Glomerular visceral epithelial cell (primary cell): Measurements from ENCODE around the gene PRKAA2.
"Not testable (repeated sequence)": the region's sequence is repeated elsewhere in the genome, so short reads cannot be mapped to it uniquely, and the experiment has no call there.

Experiments
- DNase-seq: peaks from one replicate; pipeline ENCODE4 v3.0.0-alpha.2; 2016; ENCODE audit errors: extremely low spot score

The PRKAA2 gene

DNA sequence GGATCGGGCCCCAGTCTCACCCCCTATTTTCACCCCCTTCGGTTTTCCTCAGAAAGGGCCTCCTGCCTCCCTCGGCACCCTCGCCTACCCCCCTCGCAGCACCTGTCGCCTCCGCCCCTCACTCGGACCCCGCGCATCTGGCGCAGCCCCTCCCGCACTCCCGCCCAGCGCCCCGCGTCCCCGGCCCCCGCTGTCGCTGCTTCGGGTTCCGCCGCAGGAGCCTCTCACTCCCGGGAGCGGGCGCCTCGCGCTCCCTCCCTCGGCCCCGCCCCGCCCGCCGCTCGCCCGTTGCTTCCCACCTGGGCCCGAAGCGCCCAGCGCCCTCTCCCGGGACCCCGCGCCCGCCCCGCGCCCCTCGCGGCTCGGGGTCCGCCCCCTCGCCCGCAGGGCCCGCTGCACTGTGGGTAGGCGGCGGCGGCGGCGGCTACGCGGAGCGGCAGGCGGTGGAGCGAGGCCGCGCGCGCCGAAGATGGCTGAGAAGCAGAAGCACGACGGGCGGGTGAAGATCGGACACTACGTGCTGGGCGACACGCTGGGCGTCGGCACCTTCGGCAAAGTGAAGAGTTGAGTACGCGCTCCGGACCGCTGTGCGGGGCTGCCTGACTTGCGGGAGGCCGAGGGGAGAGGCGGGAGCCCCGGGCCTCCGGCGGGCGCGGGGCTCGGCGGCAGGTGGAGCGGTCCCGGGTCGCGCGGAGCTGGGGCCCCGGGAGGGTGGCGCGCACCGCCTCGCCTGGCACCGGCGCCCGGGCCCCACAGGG lies at the start of gene PRKAA2:
Gene PRKAA2 (plus strand): TSS at position 396 of the 758 bp plus-strand sequence. CDS start 74 bp downstream, at position 470.
- DNase-seq: peak; percentile 60

DNA sequence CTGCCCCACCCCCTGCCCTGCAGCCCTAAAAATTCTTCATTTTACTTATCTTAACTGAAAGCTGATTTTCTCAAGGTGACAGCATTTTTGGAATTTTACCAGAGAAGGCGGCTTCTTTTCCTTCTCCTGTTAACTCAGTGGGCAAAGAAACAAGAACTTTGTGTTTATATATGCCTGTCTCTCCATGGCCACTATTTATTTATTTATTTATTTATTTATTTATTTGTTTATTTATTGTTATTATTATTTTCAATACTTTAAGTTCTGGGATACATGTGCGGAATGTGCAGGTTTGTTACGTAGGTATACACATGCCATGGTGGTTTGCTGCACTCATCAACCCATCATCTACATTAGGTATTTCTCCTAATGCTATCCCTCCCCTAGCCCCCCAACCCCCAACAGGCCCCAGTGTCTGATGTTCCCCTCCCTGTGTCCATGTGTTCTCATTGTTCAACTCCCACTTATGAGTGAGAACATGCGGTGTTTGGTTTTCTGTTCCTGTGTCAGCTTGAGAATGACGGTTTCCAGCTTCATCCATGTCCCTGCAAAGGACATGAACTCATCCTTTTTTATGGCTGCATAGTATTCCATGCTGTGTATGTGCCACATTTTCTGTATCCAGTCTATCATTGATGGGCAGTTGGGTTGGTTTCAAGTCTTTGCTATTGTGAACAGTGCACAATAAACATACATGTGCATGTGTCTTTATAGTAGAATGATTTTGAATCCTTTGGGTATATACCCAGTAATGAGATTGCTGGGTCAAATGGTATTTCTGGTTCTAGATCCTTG lies 49.5 kb upstream of the PRKAA2 start:
- DNase-seq: not testable (repeated sequence)

DNA sequence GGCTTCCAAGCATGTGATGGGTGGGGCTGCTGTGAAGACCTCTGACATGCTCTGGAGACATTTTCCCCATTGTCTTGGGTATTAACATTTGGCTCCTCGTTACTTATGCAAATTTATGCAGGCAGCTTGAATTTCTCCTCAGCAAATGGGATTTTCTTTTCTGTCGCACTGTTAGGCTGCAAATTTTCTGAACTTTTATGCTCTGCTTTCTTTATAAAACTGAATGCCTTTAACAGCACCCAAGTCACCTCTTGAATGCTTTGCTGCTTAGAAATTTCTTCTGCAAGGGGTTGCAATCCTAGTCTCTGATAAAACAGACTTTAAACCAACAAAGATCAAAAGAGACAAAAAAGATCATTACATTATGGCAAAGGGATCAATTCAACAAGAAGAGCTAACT lies 35.0 kb upstream of the PRKAA2 start:
- DNase-seq: not testable (repeated sequence)

DNA sequence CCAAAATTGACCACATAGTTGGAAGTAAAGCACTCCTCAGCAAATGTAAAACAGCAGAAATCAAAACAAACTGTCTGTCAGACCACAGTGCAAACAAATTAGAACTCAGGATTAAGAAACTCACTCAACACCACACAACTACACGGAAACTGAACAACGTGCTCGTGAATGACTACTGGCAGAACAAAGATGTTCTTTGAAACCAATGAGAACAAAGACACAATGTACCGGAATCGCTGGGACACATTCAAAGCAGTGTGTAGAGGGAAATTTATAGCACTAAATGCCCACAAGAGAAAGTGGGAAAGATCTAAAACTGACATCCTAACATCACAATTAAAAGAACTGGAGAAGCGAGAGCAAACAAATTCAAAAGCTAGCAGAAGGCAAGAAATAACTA lies 34.3 kb upstream of the PRKAA2 start:
- DNase-seq: not testable (repeated sequence)

DNA sequence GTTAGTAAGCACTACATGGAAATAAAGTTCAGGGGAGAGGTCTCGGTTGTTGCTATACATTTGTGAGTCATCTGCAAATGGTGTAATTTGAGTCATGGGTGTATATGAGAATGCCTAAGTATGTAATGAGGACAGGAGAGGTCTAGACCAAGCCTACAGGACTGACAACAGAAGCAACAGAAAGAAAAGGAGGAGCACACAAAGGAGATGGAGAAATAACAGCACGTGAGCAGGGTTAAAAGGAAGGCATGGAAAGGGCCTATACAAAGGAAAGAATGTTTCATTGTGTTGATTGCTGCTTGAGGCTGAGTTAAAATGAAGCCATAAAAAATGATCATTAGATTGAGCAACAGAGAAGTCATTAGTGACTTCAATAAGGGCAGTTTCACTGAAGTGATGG lies 28.0 kb upstream of the PRKAA2 start:
- DNase-seq: no peak

DNA sequence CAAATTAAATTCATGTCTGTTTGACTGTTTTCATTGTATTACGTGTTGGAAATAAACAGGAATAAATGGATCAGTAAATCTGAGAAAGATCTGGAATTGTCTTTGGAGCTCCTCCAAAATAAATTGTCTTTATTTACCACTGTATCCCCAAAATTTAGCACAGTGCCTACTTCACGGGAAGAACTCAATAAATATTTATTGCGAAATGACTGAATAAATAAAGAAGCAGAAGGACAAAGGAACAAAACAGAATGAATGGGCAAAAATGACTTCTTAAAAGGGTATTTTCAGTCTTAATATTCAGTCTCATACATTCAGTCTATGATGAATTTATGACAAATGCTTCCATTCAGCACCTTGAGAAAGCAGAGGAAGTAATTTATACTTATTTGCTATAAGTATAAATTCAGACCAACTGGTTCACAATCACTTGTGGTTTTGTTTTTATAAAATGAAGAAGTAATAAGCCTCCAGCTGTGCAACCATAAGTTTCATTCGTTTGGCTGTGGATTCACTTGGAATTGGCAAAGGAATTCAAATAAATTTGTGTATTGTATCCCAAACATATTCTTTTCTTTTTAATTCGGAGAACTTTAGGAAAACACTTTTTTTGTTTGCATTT lies 19.2 kb upstream of the PRKAA2 start:
- DNase-seq: no peak

DNA sequence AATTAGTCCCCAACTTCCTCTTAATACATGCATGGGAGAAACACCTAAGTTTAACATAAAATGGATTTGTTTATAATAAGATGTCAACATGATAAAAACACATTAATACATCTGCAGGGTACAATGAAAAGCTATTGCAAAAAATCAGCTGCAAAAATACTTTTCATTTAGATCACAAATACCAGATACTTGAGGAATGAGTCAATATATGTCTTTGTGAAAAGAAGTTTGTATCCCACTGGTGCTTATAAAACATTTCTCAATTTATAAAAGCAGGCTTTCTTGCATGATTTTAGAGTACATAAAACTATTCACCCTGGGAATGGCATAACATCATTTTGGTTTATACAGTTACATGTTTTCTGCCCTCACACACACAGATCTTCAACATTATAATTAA lies 18.6 kb upstream of the PRKAA2 start:
- no peak for DNase-seq

DNA sequence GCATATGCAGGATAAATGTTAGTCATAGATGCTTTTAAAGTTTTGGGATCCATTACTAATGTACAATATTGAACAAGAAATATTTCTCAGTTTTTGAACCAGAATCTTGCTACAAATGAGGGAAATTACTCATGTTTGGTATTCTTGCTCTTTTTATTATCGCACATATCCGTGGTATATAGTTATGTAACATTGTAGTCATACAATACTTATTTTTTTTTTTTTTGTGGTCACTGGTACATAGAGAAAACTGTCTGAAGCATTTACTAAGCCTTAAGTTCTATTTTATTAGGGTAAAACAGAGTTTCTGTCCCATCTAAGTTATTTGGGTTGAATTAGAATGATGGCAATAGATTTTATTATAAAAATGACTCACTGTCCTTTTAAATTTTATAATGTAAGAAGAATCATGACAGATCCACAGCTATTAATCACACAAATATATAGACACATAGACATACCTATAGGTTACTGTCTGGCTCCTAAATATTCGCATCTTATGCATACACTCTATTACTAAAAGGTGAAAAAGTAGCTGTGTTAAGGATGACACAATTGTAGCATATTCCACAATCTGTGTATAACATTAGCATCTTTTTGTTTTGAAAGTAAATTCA lies 18.0 kb upstream of the PRKAA2 start:
- no peak for DNase-seq

DNA sequence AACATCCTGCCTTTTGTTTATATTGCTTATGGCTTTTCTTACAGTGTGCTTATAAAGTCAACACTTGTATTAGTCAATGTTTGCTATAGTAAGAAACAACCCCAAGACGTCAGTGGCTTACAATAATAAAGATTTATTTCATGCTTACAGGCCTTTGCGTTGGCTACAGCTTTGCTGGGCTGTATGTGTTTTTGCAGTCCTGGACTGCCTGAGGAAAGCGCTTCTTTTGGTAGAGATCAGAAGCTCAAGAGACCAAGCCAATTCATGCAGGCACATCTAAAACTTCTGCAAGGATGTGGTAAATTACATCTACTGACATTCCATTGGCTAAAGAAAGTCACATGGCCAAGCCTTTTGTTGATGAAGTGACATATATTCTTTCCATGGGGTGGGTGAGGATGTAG lies 17.5 kb upstream of the PRKAA2 start:
- DNase-seq: no peak

DNA sequence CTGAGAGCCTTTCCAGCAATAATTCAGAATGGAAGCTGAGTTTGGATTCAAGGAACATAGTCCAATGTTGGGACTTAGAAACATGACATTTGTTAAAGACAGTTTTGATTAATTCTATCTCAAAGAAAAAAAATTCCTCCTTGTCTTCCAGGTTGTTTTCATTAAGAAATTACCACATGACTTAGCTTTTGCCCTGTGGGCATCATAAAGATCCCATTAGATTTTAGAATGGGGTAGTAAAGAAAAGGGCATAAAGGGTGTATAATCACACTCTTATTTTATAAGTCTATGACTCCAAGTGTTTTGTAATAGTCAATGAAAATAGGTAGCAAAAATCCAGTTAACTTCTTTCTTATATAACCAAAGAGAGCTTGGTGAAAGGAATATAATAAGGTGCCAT lies 14.3 kb upstream of the PRKAA2 start:
- no peak for DNase-seq

DNA sequence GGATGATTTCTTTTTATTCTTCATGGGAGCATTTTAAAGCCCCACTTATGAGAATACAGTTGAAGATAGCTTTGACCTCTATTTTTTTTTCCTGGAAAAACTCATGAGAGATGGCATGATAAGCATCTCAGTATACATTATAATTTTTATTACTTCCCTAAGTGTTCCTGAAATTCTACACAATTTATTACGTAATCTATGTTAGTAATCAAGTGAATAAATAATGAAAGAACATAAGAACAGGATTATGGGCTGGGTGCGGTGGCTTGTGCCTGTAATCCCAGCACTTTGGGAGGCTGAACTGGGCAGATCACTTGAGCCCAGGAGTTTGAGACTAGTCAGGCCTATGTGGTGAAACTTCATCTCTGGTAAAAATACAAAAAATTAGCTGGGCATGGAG lies 13.2 kb upstream of the PRKAA2 start:
- DNase-seq: no peak

DNA sequence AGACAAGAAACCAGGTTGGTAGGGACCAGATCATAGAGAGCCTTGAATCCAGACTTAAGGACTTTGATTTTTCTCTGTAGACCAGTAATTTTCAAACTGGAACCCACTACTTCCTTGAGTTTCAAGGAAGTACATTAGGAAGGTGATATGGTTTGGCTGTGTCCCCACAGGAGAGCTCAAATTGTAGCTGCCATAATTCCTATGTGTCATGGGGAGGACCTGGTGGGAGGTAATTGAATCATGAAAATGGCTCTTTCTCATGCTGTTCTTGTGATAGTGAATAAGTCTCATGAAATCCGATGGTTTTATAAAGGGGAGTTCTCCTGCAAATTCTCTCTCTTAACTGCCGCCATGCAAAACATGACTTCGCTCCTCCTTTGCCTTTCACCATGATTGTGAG lies 10.1 kb upstream of the PRKAA2 start:
- no peak for DNase-seq

DNA sequence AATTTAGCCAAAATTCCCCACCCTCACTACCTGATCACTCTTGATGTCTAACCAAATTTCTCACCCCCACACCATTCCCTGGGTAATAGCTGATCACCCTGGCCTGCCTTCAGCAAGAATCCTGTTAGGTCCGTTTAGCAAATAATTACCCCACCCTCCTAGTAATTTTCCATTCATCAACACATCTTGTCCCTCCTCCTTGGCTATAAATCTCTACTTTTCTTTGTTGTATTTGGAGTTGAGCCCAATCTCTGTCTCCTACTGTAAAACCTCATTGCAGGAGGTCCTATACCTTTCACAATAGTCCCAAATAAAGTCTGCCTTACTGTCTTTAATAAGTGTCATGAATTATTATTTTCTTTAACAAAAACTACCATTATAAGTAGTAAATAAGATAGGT lies 6.9 kb upstream of the PRKAA2 start:
- no peak for DNase-seq

DNA sequence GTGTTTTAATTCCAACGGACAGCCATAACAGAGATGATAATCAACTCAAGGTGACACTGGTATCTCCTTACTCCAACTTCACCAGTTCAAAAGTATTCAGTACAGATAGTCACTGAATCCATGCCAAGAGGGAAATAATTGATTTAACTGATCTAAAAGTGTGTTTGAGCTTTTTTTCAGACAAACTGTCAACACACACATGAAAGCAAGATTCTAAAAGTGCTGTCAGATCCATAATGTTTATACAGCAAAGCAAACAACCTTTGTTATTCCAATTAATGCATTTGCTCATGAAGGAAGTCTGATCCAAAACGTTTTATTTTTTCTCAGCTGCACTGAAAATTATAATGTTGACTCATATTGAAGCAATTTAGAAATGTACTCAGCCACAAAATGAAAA lies 5.9 kb upstream of the PRKAA2 start:
- DNase-seq: no peak

DNA sequence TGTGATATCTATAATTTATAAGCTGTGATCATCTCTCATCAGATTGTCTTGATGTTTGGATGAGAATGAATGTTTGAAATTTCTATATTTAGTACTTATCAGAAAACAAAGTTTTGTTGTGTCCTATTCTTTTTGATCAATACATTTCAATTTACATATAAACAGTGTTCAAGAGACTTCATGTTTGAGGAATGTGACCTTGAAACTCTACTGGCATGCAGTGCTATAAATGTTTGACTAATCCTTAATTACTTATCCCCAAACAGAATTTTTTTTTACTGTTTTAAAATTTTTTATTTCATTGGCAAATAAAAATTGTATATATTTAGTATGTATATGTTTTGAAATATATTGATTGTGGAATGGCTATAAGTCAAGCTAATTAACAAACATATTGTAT lies 1.5 kb upstream of the PRKAA2 start:
- no peak for DNase-seq

DNA sequence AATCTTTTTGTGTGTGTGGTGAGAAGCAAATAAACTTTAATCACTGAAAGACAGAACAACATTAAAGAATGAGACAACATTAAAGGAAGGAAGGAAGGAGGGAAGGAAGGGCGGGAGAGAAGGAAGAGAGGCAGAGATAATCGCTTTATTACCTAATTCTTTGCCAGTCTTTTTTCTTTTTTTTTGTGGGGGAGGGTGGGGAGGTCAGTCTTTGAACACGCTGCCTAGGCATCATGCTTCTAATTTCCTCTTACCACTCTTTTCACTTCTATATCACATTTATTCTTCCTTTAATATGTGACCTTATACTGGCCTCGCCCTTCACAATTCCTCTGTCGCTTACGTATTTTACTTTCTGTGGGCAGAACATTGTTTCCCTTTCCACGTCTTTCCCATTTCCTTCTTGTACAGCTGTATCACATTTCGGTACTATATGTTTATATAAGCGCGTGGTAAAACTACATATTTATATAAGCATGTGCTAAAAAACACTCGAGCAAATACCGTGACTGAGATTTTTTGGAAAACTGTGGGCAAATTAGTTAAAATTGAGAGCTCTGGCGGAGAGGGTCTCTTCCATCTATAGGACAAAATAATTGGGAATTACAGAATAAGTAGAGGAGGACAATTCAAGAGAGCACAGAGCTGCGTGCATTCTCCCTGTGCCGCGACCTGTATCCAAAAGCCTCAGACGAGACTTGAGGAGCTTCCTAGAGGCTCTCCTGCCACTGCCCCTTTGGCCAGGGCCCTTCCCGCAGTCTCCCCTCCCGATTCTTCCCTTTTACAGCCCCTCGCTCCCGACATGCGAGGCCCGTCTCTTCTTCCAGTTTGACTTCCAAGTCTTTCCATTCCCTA lies 823 bp upstream of the PRKAA2 start:
- peak; percentile 35 for DNase-seq

DNA sequence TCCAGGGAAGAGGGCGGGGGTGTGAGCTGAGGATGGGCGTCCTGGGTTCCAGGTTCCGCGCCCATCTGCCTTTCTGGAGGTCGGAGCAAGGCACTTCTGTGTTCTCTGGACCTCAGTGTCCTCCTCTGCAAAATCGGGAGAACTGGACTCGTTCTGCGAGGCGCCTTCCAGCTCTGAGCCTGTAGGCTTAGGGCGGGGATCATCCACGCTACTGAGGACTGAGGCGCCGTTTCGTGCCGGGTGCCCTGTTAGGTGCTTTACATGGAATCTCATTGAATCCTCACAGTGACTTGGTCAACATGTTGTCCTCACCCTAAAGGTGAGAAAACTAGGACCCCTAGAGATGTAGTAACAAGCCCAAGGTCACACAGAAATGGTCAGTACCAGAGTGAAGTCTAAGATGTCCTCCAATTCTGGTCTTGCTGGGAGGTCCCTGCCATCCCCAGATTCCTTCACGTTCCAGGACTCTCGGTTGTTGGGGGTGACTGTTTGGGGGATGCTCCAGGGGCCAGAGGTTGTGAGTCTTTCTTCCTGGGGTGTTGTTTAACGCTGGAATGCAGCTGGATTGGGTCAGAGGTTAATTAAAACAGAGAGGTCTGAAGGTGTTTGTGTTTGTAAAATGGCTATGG lies 677 bp downstream of the PRKAA2 start:
- DNase-seq: peak; percentile 28

DNA sequence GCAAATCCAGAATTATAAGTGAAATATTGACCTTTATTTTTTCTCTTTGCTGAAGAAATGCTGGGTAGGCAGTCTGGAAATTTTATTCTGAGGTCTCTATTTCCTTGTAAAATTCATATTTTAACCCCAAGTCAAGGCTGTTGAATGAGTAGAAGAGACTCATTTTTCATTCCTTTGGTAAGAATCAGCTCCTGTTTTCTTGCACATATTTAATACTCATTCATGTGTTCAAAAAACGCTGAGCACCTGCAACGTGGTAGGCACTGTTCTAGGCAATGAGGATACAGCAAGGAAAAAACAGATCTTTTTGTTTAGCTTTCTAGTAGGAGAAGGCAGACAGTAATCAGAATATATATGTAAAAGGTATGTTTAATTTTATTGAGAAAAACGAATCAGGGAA lies 1.5 kb downstream of the PRKAA2 start:
- DNase-seq: peak; percentile 9

DNA sequence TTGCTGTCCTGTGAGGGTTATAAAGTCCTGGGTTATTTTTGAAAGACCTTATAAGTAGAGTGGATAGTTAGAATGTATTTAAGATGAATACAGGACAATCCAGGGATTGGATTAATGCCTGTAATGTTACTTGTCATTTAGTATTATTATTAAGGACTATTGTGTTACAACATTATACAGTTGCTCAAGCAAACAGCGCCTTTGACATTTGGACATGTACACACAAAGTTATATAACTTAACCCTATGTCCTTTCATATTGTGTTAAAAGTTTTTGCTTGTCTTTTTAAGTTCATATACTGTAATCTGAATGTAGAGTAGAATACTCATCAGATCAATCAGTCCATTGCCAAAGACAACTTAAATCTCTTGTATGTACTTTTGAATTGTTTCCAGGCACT lies 2.0 kb downstream of the PRKAA2 start:
- no peak for DNase-seq

DNA sequence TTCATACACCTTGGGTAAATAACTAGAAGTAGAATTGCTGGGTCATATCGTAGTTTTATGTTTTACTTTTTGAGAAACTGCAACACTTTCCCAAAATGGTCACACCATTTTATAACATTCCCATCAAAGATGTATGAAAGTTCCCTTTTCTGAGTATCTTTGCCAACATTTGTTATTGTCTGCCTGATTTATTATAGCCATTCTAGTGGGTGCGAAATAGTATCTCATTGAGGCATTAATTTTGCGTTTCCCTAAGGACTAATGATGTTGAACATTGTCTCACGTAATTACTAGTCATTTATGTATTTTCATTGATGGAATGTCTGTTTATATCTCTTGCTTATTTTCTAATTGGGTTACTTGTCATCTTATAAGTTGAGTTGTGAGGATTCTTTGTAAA lies 3.4 kb downstream of the PRKAA2 start:
- DNase-seq: no peak
